GM18909 (cell line): ENCODE measurements around the gene TTC21B.
"Not testable (repeated sequence)": the region's sequence is repeated elsewhere in the genome, so short reads cannot be mapped to it uniquely, and the experiment has no call there.

Source experiments
- ATAC-seq: cut with Tn5 transposase; IDR thresholded peaks from one replicate; pipeline ENCODE4 v1.9.1; 2021; ENCODE audit warnings: mild to moderate bottlenecking; ENCODE audit not compliant: unreplicated experiment, poor library complexity

Gene TTC21B

DNA sequence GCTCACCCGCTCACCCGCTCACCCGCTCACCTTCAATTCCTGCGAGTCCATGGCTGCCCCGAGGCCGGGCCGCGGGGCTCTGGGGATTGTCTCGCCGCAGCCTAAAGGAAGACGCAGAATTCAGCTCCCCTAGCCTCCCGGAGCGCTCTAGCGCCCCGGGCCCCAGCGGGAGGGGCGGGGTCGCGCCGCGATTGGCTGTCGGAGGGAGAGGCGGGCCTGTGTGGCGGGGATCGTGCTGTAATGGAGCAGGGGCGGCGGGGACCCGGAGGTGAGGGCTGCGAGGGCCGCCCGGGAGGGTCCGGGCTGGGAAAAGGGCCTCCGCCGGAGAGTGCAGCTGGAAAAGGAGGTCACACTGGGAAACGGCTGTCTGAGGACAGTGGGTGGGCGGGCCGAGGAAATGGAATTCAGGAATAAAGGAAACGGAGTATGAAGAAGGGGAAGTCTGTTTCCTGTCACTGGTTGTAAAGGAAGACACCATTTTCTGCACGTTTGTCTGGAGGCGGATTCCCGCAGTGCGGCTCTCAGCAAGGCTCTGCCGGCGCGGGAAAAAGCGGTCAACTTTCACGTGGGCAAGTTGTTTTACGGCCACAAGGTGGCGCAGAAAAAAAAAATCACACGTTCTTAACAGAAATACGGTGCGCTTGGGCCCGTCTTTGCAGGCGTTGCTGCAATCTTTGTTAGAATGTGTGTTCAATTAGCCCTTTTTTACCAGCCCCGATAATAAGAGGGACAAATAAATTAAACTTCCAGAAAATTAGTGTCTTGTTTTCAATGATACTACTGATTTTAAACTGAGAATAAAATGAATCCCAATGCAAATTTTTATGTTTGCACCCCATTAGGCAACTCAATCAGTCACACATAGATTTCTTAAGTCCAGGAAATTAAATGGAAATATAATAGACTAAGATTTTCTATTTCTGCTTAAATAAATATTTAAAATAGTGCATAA is at the start of gene TTC21B:
Gene TTC21B (minus strand): TSS at position 122 of the 952 bp plus-strand sequence. CDS start 71 bp downstream, at position 51.
- peak; percentile 96 for ATAC-seq

DNA sequence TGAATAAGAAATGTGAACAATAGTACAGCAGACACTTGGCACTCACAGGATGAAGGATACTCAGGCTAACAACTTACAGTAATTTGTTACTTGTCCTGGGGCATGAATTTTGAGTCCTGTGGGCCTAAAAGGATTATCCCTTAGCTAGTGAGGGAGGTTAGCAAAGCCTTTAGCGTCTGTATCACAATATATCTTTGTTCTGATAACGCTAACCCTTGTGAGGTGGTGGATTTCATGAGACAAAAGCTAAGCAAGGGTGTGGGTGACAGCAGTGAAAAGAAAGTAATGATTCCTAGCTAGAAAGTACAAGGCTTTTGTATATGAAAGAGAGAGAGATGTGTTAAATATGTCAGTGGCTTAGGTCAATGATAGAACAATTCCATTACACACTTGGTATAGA is 46.8 kb upstream of the TTC21B start:
- no peak for ATAC-seq

DNA sequence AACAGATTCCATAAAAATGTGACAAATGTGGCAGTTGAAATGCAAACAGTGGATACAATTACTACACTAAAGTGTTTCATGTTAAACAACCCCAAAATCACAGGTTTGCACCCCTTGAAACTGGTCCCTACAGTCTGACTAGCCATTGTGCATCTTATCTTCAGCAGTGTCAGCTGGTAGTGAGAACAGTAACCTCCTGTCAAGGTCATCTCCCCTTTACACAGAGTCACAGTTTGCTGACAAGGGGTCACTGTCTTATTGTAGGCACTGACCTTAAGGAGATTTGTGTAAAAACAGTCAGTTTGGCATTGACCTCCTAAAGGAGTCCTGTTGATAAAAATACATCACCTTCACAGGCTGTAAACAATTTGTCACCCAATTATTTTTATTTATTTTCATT is 37.3 kb upstream of the TTC21B start:
- ATAC-seq = no peak

DNA sequence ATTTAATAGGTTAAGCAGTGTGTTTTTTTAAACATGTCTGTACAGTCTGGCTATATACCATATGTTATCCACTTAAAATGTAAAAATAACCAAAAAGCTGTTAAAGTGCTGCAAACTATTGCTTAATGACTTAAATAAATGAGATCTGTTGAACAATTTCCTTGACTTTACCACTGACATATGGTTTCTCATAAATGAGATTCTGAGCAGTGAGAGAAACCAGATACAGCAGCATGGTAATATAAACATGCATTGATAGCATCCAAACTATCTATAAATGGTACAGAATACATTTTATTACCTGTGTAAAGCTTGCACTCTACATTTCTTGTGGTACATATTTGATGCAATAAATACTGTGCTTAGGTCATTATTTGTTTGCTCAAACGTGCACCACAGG is 36.3 kb upstream of the TTC21B start:
- ATAC-seq = no peak

DNA sequence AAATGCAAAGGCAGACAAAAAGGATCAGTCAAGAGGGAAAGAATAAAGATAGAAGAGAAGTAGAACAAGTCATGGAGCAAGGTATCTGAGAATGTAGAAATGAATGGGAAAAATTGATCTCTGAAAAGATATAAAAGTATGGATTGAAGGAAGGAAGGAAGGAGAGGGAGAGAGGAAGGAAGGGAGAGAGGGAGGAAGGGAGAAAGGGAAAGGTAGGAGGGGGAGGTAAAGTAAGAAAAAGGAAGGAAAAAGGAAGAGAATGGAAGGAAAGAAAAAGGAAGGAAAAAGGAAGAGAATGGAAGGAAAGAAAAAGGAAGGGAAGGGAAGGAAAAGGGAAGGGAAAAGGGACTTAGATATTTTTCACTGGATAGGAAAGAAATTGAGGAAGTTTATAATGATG is 31.5 kb upstream of the TTC21B start:
- no peak for ATAC-seq

DNA sequence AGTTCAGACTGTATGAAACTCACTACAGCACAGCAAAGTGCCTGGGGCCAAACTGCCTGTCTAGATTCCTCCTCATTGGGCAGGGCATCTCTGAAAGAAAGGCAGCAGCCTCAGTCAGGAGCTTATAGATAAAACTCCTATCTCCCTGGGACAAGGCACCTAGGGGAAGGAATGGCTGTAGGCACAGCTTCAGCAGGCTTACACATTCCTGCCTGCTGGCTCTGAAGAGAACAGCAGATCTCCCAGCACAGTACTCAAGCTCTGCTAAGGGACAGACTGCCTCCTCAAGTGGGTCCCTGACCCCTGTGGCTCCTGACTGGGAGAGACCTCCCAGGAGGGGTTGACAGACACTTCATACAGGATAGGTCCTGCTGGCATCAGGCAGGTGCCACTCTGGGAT is 18.6 kb upstream of the TTC21B start:
- not testable (repeated sequence) for ATAC-seq

DNA sequence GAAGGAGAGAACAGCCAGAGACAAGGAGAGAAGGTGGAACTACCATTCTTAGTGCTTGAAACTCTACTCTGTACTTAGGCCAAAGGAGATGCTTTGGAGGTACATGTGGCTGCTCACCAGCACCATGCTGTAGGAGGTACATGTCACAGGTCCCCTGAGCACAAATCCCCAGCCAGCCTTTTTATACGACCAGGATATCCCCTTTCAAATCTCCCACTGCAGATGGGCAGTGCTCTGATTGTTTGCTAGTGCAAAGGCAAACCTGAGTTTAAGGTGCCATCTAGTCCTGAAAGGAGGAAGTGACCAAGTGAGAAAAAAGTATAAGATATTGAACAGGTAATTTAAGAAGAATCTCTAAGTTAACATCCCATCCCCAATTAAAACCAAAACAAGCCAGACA is 17.1 kb upstream of the TTC21B start:
- ATAC-seq = no peak

DNA sequence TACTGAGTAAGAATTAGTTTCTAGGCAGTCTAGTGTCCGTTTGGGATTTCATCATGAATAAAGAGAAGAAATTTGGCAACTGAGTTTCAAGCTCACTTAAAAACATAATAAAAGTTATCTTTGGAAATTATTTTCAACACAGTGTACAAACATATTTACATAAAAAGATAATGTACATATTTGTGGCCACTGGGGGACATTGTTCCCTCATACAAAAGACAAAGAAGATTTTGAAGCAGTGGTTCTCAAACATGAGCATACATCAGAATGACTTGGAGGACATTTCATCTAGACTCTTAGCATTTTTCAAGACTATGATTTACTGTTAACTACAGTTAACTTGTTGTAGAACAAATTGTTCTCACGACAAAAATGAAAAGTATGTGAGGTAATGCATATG is 15.7 kb upstream of the TTC21B start:
- no peak for ATAC-seq

DNA sequence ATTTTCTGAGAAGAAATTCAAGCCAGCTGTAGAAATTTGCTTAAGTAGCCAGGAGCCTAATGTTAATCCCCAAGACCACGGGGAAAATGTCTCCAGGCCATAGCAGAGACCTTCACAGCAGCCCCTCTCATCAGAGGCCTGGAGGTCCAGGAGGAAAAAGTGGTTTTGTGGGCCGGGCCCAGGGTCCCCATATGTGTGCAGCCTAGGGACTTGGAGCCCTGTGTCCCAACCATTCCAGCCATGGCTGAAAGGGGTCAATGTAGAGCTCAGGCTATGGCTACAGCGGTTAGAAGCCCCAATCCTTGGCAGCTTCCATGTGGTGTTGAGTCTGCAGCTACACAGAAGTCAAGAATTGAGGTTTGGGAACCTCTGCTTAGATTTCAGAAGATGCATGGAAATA is 14.2 kb upstream of the TTC21B start:
- ATAC-seq = no peak

DNA sequence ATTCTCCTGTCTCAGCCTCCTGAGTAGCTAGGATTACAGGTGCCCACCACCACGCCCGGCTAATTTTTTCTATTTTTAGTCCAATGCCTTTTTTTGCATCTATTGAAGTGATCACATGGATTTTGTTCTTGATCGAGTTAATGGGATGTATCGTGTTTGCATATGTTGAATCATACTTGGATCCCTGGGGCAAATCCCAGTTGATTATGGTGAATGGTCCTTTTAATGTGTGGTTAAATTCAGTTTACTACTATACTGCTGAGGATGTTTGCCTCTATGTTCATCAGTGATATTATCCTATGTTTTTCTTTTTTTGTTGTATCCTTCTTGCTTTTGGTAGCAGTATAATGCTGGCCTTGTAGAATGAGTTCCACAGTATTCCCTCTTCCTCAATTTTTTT is 8.2 kb upstream of the TTC21B start:
- ATAC-seq = no peak

DNA sequence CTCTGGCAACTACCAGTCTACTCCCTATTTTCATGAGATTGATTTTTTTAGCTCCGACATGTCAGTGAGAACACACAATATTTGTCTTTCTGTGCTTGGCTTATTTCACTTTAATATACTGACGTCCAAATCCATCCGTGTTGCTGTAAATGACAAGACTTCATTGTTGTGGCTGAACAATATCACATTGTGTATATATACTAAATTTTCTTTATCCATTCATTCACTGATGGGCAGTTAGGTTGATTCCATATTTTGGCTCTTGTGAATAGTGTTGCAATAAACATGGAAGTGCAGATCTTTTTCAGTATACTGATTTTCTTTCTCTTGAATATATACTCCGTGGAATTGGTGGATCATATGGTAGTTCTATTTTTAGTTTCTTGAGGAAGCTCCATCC is 5.8 kb upstream of the TTC21B start:
- no peak for ATAC-seq

DNA sequence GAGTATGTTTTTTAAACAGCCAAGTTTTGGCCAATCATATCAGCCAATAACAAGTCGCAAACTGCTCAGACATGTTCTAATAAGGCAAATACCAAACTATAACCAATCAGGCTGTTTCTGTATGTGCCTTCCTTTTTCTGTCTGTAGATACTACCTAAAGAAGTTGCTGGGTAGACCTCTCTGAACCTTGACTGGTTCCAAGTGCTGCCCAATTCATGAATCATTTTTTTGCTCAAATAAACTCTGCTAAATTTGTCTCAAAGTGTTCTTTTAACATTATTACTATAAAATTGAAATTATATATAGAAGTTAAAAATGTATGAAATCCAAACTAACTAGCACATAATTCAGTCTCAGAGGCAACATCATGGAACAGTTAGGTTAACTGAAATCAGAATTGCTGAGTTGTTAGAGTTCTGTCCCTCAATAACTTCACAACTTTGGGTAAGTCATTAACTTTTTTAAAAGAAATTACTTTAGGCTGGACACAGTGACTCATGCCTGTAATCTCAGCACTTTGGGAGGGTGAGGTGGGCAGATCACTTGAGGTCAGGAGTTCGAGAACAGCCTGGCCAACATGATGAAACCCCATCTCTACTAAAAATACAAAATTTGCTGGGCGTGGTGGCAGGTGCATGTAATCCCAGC is 4.9 kb upstream of the TTC21B start:
- no peak for ATAC-seq

DNA sequence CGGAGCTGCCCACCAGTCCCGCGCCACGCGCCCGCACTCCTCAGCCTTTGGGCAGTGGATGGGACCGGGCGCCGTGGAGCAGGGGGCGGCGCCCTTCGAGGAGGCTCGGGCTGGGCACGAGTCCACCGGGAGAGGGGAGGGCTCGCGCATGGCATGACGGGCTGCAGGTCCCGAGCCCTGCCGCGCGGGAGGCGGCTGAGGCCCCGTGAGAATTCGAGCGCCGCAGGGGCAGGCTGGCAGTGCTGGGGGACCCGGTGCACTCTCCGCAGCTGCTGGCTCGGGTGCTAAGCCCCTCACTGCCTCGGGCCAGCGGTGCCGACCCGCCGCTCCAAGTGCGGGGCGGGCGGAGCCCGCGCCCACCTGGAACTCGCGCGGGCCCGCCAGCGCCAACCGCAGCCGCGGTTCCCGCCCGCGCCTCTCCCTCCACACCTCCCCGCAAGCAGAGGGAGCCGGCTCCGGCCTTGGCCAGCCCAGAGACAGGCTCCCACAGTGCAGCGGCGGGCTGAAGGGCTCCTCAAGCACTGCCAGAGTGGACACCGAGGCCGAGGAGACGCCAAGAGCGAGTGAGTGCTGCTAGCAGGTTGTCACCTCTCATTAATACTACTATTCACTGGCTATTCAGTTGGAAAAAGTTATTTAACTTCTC is 3.6 kb upstream of the TTC21B start:
- ATAC-seq = no peak

DNA sequence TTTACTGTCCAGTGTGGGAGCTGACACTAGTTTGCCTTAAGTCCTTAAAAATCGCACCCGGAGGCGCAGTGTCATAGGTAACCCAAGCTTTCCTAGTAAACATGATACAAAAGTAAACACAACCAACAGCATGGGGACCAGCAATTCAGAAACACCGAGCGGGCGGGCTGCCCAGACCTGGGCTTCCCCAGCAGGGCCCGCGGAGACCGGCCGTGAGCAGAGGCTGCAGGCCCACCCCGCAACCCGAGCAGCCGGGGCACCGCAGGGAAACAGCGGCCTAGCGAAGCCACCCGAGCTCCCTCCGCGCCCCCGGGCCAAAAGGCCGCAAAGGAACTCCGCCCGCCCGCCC is 296 bp downstream of the TTC21B start:
- peak; percentile 39 for ATAC-seq

DNA sequence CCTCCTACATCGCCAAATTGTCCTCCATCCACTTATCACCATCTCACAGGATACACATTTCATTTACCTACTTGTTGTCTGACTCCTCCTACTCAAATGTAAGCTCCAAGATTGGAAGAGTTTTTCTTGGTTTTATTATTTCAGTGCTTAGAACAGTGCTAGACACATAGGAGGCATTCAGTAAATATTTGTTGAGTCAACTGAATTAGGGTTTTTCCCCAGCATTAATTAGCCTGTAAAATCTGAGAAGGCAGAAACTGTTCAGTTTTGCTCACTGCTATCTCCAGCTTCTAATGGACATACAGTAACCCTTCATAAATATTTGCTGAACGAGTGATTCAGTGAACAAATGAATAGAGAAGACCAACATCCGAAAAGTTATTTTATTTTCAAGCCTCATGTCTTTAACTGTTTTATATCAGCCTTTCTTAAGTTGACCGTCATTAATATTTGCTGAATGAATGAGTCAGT is 800 bp downstream of the TTC21B start:
- no peak for ATAC-seq

DNA sequence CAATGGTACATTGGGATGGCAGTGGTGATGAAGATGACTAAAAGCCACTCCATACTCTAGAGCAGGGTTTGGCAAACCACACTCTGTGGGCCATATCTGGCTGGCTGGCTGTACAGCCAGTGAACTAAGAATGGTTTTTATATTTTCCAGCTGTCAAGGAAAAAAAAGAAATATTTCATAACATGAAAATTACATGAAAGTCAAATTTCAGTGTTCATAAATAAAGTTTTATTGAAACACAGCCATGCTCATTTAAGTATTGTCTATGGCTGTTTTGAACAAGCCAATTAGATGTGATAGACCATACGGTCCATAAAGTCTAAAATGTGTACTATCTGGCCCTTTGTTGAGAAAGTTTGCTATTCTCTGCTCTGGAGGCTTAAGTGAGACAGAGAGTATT is 1.5 kb downstream of the TTC21B start:
- ATAC-seq = no peak

DNA sequence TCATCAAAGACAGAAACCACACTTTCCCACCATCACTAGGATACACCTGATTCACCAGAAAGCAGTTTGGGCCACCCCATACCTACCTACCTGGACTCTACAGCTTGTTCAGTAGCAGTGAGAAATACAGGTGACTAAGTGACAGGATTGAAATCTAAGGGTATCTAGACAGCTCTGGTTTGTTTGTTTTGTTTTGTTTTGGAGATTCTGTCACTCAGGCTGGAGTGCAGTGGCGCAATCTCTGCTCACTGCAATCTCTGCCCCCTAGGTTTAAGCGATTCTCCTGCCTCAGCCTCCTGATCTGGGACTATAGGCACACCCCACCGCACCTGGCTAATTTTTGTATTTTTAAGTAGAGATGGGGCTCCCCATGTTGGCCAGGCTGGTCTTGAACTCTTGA is 3.1 kb downstream of the TTC21B start:
- no peak for ATAC-seq

DNA sequence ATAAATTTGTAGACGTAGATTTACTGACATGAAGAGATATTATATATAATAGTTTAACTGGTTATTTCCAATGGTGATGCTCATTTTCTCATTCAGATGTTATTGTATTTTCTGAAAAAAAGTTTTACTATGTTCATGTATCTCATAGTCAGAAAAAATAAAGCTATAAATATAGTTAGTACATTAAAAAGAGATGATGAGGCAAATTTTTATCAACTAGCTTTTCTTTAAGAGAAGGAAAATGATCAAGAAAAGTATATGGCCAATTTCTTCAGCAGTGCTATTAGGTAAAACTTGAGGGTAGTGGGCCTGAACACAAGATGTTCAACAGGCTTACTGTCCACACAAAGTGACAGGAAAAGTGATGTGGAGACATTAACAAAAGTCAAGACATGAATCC is 11.7 kb downstream of the TTC21B start:
- no peak for ATAC-seq

DNA sequence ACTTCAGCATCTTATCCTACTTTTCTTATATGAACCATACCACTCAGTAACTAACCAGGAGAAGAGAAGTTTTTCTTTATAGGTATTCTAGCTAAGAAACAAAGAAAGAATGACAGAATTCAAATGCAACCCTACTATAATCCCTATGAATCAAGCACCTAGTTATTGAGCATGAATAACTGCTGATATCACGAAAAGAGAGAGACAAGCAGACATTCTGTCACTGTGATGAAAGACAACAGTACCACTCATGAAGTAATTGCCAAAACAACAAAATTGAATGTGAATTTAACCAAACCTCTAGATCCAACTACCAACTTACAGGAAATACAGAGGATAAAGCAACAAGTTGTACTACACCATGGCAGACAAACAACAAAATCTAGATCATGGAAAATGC is 15.3 kb downstream of the TTC21B start:
- no peak for ATAC-seq

DNA sequence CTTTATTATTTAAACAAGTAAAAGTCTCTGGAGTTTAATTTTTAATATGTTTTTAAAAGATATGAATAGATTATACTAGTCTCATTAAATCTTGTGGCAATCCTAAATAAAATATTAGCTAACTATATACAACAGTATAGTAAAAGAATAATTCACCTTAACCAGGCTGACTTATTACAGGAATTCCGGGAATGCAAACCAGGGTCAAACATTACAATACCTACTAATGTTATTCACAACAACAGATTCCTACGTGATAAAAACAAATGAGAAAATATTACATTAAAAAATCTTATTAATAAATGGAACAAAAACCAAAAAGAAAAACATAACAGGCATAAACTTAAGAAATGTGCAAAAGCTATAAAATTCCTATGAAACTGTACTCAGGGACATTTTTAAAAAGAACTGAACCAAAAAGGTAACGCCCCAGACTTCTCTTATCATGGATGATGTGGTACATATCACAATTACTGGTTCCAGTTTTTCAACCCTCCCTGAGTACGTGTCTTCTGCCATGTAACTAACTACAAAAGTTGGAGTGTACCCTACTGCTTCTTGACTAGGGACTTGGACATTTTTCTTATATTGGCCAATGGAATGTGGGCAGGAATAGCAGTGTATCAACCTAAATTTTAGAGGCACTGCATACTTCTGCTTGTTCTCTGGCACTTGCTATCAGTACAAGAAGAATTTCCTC is 20.2 kb downstream of the TTC21B start:
- ATAC-seq = no peak

DNA sequence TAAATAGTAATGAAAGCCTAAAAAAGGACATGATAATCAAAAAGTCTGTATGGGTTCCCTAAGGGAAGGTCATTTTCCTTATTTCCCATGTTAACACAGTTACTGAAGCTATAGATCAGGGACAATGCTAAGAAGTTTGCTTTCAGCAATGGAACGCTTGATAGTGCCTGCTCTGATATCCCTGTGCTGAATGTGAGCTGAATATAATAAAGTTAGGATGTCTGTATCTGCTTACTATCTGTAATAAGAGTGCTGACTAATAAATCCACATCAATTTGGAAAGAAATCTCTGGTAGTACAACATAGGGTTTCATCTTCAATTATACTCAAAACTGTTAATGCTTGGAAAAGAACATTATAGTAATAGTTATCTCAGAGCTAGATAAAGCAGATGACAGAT is 25.8 kb downstream of the TTC21B start:
- no peak for ATAC-seq
